Activated B cell treated with CpG ODN at 0.5 μM for 24 hours (primary cell): ENCODE measurements around the gene LIN52. TPM values are rescaled to one million over a fixed set of nuclear protein-coding genes. Genes with fewer than 3 reads are reported as not detected.
A peak's percentile ranks its signal among the peaks of the same experiment; 100 is the strongest.

ENCODE experiments used
- ATAC-seq: fragments of 200-7000 bp; cut with Tn5 transposase; one replicate; pipeline ENCODE4 v1.10.0; 2021; ENCODE audit warnings: low read depth, mild to moderate bottlenecking, moderate library complexity
- CTCF ChIA-PET: fragments of 350-600 bp; sonication (Branson Sonifier 250); formaldehyde crosslinking; loops from one replicate; lab custom pipeline; 2021; ENCODE audit warnings: antibody characterized with exemption; lab: Charles Lee
- POLR2A ChIA-PET: fragments of 350-600 bp; sonication (Branson Sonifier 250); formaldehyde crosslinking; loops from one replicate; lab custom pipeline; 2021; ENCODE audit warnings: antibody characterized with exemption; lab: Charles Lee
- DNase-seq: peaks from one replicate; pipeline ENCODE4 v3.0.0; 2022
- H3K27ac Mint-ChIP-seq: one replicate; pipeline ENCODE4 v1.8.0; 2020; ENCODE audit warnings: mixed read lengths
- H3K27me3 Mint-ChIP-seq: one replicate; pipeline ENCODE4 v1.8.0; 2021; ENCODE audit warnings: mixed read lengths
- H3K36me3 Mint-ChIP-seq: one replicate; pipeline ENCODE4 v1.8.0; 2021; ENCODE audit warnings: low read depth, mixed read lengths
- H3K4me1 Mint-ChIP-seq: one replicate; pipeline ENCODE4 v1.8.0; 2021; ENCODE audit warnings: mixed read lengths
- H3K4me3 Mint-ChIP-seq: one replicate; pipeline ENCODE4 v1.8.0; 2020; ENCODE audit warnings: mild to moderate bottlenecking, mixed read lengths
- H3K9me3 Mint-ChIP-seq: one replicate; pipeline ENCODE4 v1.8.0; 2020; ENCODE audit warnings: mixed read lengths
- intact Hi-C: fragments of 100-400 bp; cut with micrococcal nuclease; formaldehyde crosslinking; loops from one replicate; pipeline ENCODE4 v1.15.1; 2024
- total RNA-seq: library from RNA; stranded (reverse); gene quantifications from 2 replicates; pipeline ENCODE4 v1.2.3, GENCODE V29; 2022
- TF ChIP-seq, protein P1 (sequence below): fragments of 200-600 bp; IDR thresholded peaks from one replicate; pipeline ENCODE4 v1.8.0; 2022; ENCODE audit warnings: antibody characterized with exemption, mild to moderate bottlenecking

The LIN52 gene
- total RNA-seq, 1 donor from 2014 or later = 12.4 TPM

DNA sequence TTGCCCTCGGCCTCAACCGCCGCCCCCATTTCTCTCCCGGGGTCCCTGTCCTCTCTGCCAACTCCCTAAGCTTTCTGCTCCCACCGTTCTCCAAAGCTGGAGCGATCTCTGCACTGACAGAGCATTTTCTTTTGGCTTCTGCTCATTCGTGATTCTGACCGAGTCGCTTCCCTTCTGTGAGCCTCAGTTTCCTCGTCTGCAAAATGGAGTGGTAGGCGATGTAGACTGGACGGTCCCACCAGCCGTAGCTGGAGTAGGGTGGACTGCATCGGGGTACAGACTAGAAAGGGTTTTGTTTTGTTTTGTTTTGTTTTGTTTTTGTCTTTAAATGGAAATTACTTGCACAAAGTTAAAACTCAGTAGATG is 156.9 kb downstream of the LIN52 start:
- intact Hi-C loops = no loop called here
- Mint-ChIP-seq H3K27ac (no peak overlapping the region), H3K36me3 (no peaks in the 10 kb centered on the region), H3K4me3 (peak overlapping the region; percentile 68), H3K9me3 (no peaks in the 10 kb centered on the region), H3K4me1 (peaks cover 26% of the 10 kb centered on the region), H3K27me3 (peaks cover 73% of the 10 kb centered on the region)
- TF ChIP-seq, protein P1, sequence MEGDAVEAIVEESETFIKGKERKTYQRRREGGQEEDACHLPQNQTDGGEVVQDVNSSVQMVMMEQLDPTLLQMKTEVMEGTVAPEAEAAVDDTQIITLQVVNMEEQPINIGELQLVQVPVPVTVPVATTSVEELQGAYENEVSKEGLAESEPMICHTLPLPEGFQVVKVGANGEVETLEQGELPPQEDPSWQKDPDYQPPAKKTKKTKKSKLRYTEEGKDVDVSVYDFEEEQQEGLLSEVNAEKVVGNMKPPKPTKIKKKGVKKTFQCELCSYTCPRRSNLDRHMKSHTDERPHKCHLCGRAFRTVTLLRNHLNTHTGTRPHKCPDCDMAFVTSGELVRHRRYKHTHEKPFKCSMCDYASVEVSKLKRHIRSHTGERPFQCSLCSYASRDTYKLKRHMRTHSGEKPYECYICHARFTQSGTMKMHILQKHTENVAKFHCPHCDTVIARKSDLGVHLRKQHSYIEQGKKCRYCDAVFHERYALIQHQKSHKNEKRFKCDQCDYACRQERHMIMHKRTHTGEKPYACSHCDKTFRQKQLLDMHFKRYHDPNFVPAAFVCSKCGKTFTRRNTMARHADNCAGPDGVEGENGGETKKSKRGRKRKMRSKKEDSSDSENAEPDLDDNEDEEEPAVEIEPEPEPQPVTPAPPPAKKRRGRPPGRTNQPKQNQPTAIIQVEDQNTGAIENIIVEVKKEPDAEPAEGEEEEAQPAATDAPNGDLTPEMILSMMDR = no peak
- ChIA-PET CTCF (interaction anchor here (1.1 kb wide), 1 partner anchor 23 kb away, joined by 3 read pairs; no protein-coding TSS in a partner anchor), POLR2A (interaction anchor here (0.7 kb wide), 1 partner anchor 120 kb away, joined by 4 read pairs; no protein-coding TSS in a partner anchor)
- no peak for ATAC-seq
- no peak for DNase-seq

DNA sequence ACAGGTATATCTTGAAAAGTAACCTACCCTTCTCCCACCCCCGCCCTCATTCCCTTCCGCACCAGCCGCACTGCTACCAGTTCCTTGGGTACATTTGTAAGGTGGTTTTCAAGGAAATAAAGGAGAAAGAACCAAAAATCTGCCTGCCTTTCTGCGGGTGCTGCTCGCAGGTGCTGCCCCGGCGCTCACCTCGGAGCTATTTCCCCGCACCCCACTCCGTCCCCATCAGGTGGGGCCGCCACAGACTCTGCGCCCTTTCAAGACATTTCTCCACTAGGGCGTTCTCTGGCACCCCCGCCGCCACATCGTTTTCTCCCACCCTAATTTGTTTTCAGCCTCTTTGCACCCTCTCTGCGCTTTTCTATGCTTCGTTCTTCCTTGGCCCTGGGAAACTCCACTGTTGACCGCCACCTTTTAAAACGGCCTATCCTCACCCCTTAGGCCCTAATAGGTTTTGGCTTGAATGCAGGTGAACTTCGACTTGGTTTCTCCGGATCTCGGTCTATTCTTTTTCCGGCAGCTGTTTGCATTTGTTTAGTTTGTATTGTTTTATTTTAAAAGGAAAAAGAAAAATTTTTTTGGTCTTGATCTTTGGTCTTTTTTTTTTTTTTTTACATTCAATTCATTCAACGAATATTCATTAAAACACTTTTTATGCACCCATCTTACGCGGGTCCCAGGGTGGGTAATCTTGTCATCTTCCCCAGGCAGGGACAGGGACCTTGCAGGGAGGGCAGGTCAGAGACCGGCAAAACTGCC is 157.4 kb downstream of the LIN52 start:
- H3K9me3 Mint-ChIP-seq = no peaks in the 10 kb centered on the region
- peaks cover 76% of the 10 kb centered on the region for H3K27me3 Mint-ChIP-seq
- intact Hi-C loops = no loop called here
- DNase-seq (no peak), ATAC-seq (no peak)
- H3K27ac Mint-ChIP-seq = no peak overlapping the region
- no peaks in the 10 kb centered on the region for H3K36me3 Mint-ChIP-seq
- peaks cover 26% of the 10 kb centered on the region for H3K4me1 Mint-ChIP-seq
- peak overlapping the region; percentile 68 for H3K4me3 Mint-ChIP-seq
- POLR2A ChIA-PET = interaction anchor here (0.7 kb wide), 1 partner anchor 119 kb away, joined by 4 read pairs; no protein-coding TSS in a partner anchor
- CTCF ChIA-PET = interaction anchor here (1.1 to 1.2 kb wide), 2 partner anchors 15 to 23 kb away, joined by 3 read pairs; no protein-coding TSS in a partner anchor
- TF ChIP-seq, protein P1 = no peak

DNA sequence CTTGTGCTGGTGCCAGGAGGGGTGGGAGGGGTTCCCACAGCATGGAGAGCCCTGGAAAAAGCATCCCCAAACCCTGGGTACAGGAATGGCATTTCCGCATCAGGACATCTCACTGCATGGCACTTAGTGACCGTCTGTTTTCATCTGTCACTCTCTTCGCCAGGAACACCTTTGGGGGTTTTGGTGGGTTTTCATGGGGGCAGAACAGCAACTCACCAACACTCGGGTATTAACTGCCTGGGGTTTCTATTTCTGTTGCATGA is 158.0 kb downstream of the LIN52 start:
- ChIA-PET CTCF (interaction anchor here (1.2 kb wide), 1 partner anchor 15 kb away, joined by 3 read pairs; no protein-coding TSS in a partner anchor), POLR2A (no interaction called here)
- Mint-ChIP-seq H3K4me3 (no peak overlapping the region), H3K4me1 (peaks cover 26% of the 10 kb centered on the region), H3K27me3 (peaks cover 75% of the 10 kb centered on the region), H3K9me3 (no peaks in the 10 kb centered on the region), H3K36me3 (no peaks in the 10 kb centered on the region), H3K27ac (no peak overlapping the region)
- DNase-seq (no peak), ATAC-seq (no peak)
- TF ChIP-seq, protein P1 = no peak
- intact Hi-C loops = no loop called here

DNA sequence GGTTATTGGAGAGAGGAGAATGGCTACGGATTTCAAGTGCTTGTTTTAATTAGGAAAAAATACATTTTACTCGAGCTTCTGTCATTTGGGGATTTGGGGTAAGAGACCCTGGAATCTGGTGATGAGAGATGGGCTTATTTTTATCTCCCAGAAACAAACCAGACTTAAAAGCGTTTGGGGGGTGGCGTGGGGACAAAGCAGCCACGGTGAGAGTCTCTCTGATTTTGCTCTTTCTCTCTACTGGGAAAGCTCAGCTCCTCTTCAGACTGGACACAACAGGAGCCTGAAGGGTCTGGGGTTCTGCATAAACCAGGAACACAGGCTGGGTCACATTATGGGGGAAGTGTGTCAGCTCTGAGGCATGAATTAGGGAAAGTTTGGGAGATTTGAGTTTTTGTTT is 158.3 kb downstream of the LIN52 start:
- intact Hi-C loops = no loop called here
- Mint-ChIP-seq H3K36me3 (no peaks in the 10 kb centered on the region), H3K27me3 (peaks cover 73% of the 10 kb centered on the region), H3K27ac (no peak overlapping the region), H3K9me3 (no peaks in the 10 kb centered on the region), H3K4me1 (peaks cover 26% of the 10 kb centered on the region), H3K4me3 (no peak overlapping the region)
- ChIA-PET POLR2A (no interaction called here), CTCF (interaction anchor here (1.2 kb wide), 1 partner anchor 14 kb away, joined by 3 read pairs; no protein-coding TSS in a partner anchor)
- TF ChIP-seq, protein P1 = no peak
- DNase-seq = no peak
- no peak for ATAC-seq

DNA sequence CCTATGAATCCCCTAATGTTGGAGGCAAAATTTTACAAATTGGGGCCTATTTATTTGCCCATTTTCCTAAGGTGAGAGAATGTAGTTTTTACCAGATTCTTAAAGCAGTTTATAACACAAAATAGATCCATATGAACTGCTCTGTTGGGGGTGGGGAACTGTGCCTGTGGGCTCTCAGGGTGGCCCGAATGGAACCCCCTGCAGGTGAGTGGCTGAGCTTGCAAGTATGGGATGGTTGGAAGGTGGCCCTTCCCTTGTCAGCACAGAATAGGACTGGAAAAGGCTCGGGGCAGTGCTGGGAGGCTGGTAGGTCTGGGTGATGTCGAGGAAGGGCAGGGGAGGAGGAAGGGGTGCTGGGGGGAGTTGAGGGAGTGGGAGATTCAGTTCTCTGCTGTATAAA is 159.4 kb downstream of the LIN52 start:
- peaks cover 26% of the 10 kb centered on the region for H3K4me1 Mint-ChIP-seq
- H3K27ac Mint-ChIP-seq = no peak overlapping the region
- H3K9me3 Mint-ChIP-seq = no peaks in the 10 kb centered on the region
- intact Hi-C loops = no loop called here
- peaks cover 69% of the 10 kb centered on the region for H3K27me3 Mint-ChIP-seq
- ChIA-PET CTCF (no interaction called here), POLR2A (no interaction called here)
- no peaks in the 10 kb centered on the region for H3K36me3 Mint-ChIP-seq
- TF ChIP-seq, protein P1 = no peak
- ATAC-seq (no peak), DNase-seq (no peak)
- no peak overlapping the region for H3K4me3 Mint-ChIP-seq
